HFF-Myc (cell line): ENCODE data around the gene HDAC10.

Experiments used
- DNase-seq: peaks from one replicate; pipeline ENCODE4 v3.0.0-alpha.2; 2011; ENCODE audit warnings: low read depth; ENCODE audit errors: extremely low read depth
- H3K4me3 ChIP-seq: replicated peaks from 2 replicates; pipeline ENCODE4 v1.5.1; 2011; ENCODE audit warnings: low read depth, mild to moderate bottlenecking, control low read depth, low read length
- TF ChIP-seq, protein P1 (sequence below): IDR thresholded peaks from 2 replicates; pipeline ENCODE4 v1.5.1; 2012; ENCODE audit warnings: mild to moderate bottlenecking, low read depth, low read length, control low read depth; ENCODE audit errors: missing control alignments

HDAC10 gene

DNA sequence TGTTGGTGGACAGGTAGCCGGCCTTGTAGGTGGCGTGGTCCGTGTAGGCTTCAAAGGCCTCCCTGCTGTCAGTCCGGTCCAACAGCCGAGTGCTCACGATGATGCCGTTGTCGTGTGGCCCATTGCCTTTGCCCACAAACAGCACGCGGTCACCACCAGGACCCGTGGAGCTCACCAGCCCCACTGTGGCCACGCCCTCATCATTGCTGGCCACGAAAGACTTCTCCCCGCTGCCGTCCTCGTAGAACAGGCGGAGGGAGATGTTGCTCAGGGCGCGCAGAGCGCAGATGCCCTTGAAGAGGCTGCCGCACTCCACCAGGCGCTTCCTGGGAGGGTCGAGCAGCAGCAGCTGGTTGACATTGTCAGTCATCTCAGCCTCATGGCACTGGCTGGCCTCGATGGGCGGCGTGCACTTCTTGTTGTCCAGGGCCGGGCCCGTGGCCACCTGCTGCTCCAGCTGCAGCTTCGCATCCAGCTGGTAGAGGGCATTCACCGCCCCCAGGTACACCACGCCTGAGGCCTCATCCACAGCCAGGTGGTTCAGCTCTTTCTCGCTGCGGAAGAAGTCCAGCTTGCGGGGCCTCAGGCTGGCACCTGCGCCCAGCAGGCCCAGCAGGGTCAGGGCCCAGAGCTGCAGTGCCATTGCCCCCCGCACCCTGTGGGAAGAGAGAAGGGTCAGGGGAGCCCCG lies 39.0 kb upstream of the HDAC10 start:
- DNase-seq, result no peak
- TF ChIP-seq, protein P1, sequence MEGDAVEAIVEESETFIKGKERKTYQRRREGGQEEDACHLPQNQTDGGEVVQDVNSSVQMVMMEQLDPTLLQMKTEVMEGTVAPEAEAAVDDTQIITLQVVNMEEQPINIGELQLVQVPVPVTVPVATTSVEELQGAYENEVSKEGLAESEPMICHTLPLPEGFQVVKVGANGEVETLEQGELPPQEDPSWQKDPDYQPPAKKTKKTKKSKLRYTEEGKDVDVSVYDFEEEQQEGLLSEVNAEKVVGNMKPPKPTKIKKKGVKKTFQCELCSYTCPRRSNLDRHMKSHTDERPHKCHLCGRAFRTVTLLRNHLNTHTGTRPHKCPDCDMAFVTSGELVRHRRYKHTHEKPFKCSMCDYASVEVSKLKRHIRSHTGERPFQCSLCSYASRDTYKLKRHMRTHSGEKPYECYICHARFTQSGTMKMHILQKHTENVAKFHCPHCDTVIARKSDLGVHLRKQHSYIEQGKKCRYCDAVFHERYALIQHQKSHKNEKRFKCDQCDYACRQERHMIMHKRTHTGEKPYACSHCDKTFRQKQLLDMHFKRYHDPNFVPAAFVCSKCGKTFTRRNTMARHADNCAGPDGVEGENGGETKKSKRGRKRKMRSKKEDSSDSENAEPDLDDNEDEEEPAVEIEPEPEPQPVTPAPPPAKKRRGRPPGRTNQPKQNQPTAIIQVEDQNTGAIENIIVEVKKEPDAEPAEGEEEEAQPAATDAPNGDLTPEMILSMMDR, result no peak
- H3K4me3 ChIP-seq, result no peak overlapping the region

- no peak for DNase-seq
- H3K4me3 ChIP-seq, result no peak overlapping the region
- TF ChIP-seq, protein P1, result no peak
Measured at GRCh38 chr22:50289151-50289941, 38.3 kb upstream of the HDAC10 start.

- H3K4me3 ChIP-seq, result no peak overlapping the region
- DNase-seq, result no peak
- TF ChIP-seq, protein P1, result no peak
Measured at GRCh38 chr22:50287731-50288130, 36.7 kb upstream of the HDAC10 start.

- TF ChIP-seq, protein P1, result no peak
- DNase-seq, result no peak
- no peak overlapping the region for H3K4me3 ChIP-seq
Measured at GRCh38 chr22:50286701-50287318, 35.7 kb upstream of the HDAC10 start.

GRCh38 chr22:50286275-50286674 lies 35.2 kb upstream of the HDAC10 start:
- TF ChIP-seq, protein P1, result no peak
- no peak for DNase-seq
- H3K4me3 ChIP-seq, result no peak overlapping the region

DNA sequence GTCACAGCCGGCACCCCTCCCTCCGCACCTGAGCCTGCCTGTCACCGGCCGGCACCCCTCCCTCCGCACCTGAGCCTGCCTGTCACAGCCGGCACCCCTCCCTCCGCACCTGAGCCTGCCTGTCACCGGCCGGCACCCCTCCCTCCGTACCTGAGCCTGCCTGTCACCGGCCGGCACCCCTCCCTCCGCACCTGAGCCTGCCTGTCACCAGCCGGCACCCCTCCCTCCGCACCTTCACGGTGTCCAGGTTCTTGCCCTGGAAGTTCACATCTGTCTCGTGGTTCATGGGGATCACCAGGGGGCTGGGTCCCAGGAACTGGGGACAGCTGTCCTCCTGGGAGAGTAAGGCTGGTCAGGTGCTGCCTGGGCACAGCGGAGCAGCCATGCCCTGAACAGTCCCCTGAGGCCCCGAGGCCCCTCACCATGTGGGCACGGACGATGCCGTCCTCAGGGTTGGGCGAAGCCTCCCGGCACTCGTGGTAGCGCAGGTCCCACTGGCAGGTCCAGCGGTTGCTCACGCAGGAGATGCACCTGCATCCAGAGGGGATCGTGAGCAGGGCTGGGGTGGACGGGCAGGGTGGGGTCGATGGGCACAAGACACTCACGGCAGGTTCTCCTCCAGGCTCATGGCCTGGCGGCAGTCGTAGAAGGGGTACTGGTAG lies 34.6 kb upstream of the HDAC10 start:
- no peak overlapping the region for H3K4me3 ChIP-seq
- TF ChIP-seq, protein P1, result no peak
- no peak for DNase-seq
